Ishikawa (cell line): ENCODE results near the gene GLRA1.

Experiments used
- CEBPB ChIP-seq: IDR thresholded peaks from 2 replicates; pipeline ENCODE4 v1.6.1; 2012
- CREB1 ChIP-seq: IDR thresholded peaks from 2 replicates; pipeline ENCODE4 v1.6.1; 2012; ENCODE audit warnings: low read depth
- EGR1 ChIP-seq: IDR thresholded peaks from 2 replicates; pipeline ENCODE4 v1.6.1; 2012
- EP300 ChIP-seq: IDR thresholded peaks from 2 replicates; pipeline ENCODE4 v1.6.1; 2012; ENCODE audit warnings: borderline replicate concordance
- FOXM1 ChIP-seq: IDR thresholded peaks from 2 replicates; pipeline ENCODE4 v1.6.1; 2012; ENCODE audit warnings: low read depth, borderline replicate concordance
- MAX ChIP-seq: IDR thresholded peaks from 2 replicates; pipeline ENCODE4 v1.6.1; 2012
- NFIC ChIP-seq: IDR thresholded peaks from 2 replicates; pipeline ENCODE4 v1.6.1; 2012
- RAD21 ChIP-seq: IDR thresholded peaks from 2 replicates; pipeline ENCODE4 v1.6.1; 2012; ENCODE audit warnings: low read depth
- REST ChIP-seq: IDR thresholded peaks from 2 replicates; pipeline ENCODE4 v1.6.1; 2012; ENCODE audit warnings: low read depth, mild to moderate bottlenecking
- TAF1 ChIP-seq: IDR thresholded peaks from 2 replicates; pipeline ENCODE4 v1.6.1; 2012; ENCODE audit warnings: low read depth, mild to moderate bottlenecking
- TCF12 ChIP-seq: IDR thresholded peaks from 2 replicates; pipeline ENCODE4 v1.6.1; 2012; ENCODE audit warnings: low read depth
- TEAD4 ChIP-seq: IDR thresholded peaks from 2 replicates; pipeline ENCODE4 v1.6.1; 2012
- USF1 ChIP-seq: IDR thresholded peaks from 2 replicates; pipeline ENCODE4 v1.6.1; 2012
- YY1 ChIP-seq: IDR thresholded peaks from 2 replicates; pipeline ENCODE4 v1.6.1; 2012; ENCODE audit warnings: low read depth
- ZBTB7A ChIP-seq: IDR thresholded peaks from 2 replicates; pipeline ENCODE4 v1.6.1; 2012; ENCODE audit warnings: low read depth

Gene GLRA1

GRCh38 chr5:151937851-151938250 lies 13.2 kb upstream of the GLRA1 start:
- TF ChIP-seq REST = no peak
- no peak for TF ChIP-seq MAX
- no peak for TF ChIP-seq EP300
- TF ChIP-seq ZBTB7A = no peak
- no peak for TF ChIP-seq CREB1
- TF ChIP-seq TEAD4 = no peak
- TF ChIP-seq YY1 = no peak
- TF ChIP-seq NFIC = no peak

GRCh38 chr5:151935135-151935695 lies 10.6 kb upstream of the GLRA1 start:
- TF ChIP-seq CEBPB = no peak
- no peak for TF ChIP-seq MAX
- TF ChIP-seq FOXM1 = no peak
- no peak for TF ChIP-seq ZBTB7A
- TF ChIP-seq TAF1 = no peak
- no peak for TF ChIP-seq RAD21
- no peak for TF ChIP-seq EGR1
- no peak for TF ChIP-seq REST
- no peak for TF ChIP-seq TCF12
- no peak for TF ChIP-seq YY1
- TF ChIP-seq NFIC = no peak
- TF ChIP-seq CREB1 = no peak
- TF ChIP-seq TEAD4 = no peak
- no peak for TF ChIP-seq USF1
- no peak for TF ChIP-seq EP300

- TF ChIP-seq FOXM1 (no peak), MAX (no peak), CREB1 (no peak), TAF1 (no peak), YY1 (no peak), ZBTB7A (no peak), CEBPB (no peak), RAD21 (no peak)
These were observed 6.6 kb upstream of the GLRA1 start for GRCh38 chr5:151931260-151931659.

- TF ChIP-seq RAD21 = no peak
- no peak for TF ChIP-seq MAX
- no peak for TF ChIP-seq ZBTB7A
- no peak for TF ChIP-seq REST
- no peak for TF ChIP-seq EGR1
- no peak for TF ChIP-seq FOXM1
- no peak for TF ChIP-seq TCF12
- TF ChIP-seq NFIC = no peak
- TF ChIP-seq YY1 = no peak
- no peak for TF ChIP-seq TEAD4
- no peak for TF ChIP-seq CREB1
- no peak for TF ChIP-seq TAF1
- TF ChIP-seq USF1 = no peak
- TF ChIP-seq EP300 = no peak
- no peak for TF ChIP-seq CEBPB
These were observed 1.5 kb upstream of the GLRA1 start for GRCh38 chr5:151926188-151926587.
